ENCODE results near the gene FXYD6.

Gene FXYD6

GRCh38 chr11:117851106-117851505 lies 25.4 kb downstream of the FXYD6 start:
- no peak overlapping the region for H3K4me3 ChIP-seq (ENCODE audit: low read depth, low read length)
- no peak for TF ChIP-seq CTCF (IDR thresholded peaks at IDR 0.05; ENCODE audit: borderline replicate concordance, insufficient read depth, low read depth, low read length)

DNA sequence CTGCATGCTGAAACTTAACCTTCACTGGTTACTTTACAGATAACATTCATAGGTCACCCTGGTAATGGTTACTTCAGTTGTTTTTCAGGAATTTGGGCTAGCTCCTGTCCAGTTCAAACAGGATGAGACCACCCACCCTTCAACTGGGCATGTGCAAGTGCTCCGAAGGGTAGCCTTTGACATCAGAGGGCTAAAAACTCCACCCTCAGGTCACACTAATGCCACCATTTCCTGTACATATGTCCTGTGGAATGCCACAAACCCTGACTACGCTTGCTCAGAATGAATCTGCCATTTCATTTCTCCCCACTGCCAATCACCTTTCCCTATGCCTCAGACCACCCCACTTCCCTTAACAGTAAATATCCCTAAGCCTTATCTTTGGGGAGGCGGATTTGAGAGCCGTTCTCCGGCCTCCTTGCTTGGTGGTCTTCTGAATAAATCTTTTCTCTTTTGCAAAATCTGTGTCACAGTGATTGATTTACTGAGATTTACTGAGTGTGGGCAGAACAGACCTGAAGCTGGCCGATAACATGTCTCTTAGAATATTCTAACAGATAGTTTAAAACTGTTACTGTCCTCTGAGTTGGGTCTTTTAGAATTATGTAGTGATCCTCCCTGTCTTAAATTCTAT lies 26.6 kb downstream of the FXYD6 start:
- H3K4me3 ChIP-seq (ENCODE audit: low read depth, low read length) = no peak overlapping the region
- TF ChIP-seq CTCF (IDR thresholded peaks at IDR 0.05; ENCODE audit: borderline replicate concordance, insufficient read depth, low read depth, low read length) = no peak

DNA sequence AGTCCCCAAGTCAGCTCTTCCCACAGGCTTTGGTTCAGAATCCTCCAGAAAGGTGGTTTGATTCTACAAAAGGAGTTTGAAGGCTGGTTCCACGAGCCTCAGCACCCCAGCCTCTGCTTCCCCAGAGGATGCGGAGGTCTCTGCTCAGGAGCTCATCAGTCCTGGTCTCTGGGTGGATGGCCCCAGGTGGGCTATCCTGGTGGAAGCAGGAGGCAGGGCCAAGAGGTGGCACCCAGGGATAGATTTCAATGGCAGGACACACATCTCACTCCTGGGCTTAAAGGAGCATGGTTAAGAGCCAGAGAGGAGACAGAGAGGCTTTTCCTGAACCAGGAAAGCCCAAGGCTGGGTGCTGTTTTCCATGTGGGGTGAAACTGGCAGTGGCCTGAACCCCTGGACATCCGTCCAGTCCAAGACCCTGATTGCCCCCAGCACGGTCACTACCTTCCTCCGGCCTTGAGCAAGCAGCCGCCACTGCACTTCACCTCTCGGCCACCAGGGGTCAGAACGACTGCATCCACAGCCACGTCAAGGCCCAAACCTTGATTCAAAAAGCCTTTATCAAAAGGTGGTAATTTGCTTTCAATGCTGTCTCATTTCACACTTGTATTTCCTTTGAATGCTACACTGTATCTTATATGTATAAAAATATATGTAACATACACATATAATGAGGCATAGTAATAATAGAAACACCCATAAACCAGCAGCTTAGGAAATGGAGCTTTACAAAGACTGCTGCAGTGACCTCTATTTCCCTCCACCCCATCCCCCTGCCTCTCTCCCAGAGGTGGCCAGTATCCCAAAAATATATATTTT lies 32.6 kb downstream of the FXYD6 start:
- peak; percentile 94 for TF ChIP-seq CTCF (IDR thresholded peaks at IDR 0.05; ENCODE audit: borderline replicate concordance, insufficient read depth, low read depth, low read length)
- H3K4me3 ChIP-seq (ENCODE audit: low read depth, low read length) = no peak overlapping the region

DNA sequence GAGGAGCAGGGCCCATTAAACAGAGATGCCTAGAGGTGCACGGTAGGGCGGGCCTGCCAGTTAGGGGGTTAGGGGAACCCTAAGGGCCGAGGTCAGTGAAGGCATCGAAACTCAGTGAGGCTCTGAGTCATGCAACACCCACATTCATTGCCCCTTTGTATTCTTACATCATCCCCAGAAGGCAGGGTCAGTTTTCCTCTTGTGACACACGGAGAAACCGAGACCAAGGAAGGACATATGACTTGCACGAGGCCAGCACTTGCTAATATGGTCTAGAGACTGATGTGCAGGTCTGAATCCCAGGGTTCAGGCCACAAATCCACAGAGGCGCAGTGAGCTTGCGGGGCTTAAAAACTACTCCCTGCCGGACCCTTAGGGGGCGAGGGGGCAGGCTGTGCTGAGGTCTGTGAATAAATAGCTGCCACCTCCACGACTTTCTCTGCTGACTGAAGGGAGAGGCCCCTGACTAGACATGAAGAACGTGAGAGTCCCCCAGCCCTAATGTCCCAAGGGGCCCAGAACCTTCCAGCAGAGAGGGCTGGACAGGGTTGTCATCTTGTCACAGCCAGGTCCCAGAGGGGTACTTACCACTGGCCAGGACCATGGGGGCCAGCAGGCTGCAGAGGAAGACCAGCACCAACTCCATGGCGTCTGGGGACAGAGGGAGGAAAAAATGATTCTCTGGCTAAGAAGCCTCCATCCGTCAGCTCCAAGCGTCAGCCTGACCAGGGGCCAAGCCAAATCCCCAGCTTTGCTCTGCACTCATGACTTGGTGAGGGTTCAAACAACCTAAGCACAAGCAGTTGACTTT lies 34.1 kb downstream of the FXYD6 start:
- TF ChIP-seq CTCF (IDR thresholded peaks at IDR 0.05; ENCODE audit: borderline replicate concordance, insufficient read depth, low read depth, low read length) = no peak
- no peak overlapping the region for H3K4me3 ChIP-seq (ENCODE audit: low read depth, low read length)

DNA sequence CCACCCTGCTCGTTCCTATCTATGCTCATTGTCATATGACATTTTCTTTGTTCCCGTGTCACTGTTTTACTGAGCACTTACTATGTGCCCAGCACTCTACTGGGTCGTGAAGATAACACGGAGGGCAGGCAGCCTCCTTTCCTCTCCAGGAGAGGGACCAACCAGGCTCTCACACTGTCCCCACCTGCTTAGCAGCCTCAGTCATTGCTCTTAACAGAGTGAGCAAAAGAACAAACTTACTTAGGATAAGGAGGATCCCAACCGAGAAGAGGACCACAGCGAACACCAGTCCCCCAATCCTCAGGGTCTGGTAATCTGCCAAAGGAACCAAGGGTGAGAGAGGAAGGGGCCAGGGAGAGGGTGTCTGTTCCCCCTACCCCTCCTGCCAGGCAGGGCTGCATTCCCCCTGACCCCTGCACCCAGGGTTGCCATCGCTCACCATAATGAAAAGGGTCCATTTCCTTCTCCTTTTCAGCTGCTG lies 34.9 kb downstream of the FXYD6 start:
- TF ChIP-seq CTCF (IDR thresholded peaks at IDR 0.05; ENCODE audit: borderline replicate concordance, insufficient read depth, low read depth, low read length) = no peak

DNA sequence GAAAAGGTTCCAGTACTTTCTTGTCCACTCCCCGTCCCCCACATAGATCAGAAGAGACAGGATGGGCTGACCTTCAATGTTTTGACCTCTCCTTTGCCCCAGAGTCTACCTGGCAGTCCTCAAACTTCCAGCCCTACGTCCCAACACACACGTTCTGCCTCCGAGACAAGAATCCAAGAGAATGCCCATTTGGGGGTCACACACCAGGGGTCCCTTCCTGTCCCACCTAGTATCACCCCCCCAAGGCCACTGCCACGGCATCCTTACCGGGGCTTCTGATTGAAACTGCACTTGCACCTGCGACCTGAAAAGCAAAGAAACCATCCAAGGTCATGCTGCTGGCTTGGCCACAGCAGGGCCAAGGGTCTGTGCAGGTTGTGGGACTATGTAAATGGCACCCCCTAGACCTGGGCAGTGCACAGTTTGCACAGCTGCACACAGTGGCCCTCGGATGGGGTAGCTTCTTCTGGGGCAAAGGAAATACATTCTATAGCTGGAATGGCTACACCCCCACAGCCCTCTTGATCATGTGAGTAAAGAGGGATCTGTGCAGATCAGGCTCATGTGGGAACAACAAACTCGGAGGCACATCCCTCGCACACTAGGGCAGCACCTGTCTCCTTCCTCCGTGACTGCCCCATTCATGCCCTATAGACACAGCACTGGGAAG lies 35.4 kb downstream of the FXYD6 start:
- no peak overlapping the region for H3K4me3 ChIP-seq (ENCODE audit: low read depth, low read length)
- TF ChIP-seq CTCF (IDR thresholded peaks at IDR 0.05; ENCODE audit: borderline replicate concordance, insufficient read depth, low read depth, low read length) = no peak

More for the DNA sequence above, 34.9 kb downstream of the FXYD6 start:
- H3K4me3 ChIP-seq (ENCODE audit: low read depth, low read length) = no peak overlapping the region
